HPDE6-E6E7 (cell line): ENCODE measurements around the gene SAFB.

Experiments
- DNase-seq: peaks from one replicate; pipeline ENCODE4 v3.0.0; 2011; ENCODE audit warnings: missing footprints; ENCODE audit errors: extremely low spot score

Gene SAFB

DNA sequence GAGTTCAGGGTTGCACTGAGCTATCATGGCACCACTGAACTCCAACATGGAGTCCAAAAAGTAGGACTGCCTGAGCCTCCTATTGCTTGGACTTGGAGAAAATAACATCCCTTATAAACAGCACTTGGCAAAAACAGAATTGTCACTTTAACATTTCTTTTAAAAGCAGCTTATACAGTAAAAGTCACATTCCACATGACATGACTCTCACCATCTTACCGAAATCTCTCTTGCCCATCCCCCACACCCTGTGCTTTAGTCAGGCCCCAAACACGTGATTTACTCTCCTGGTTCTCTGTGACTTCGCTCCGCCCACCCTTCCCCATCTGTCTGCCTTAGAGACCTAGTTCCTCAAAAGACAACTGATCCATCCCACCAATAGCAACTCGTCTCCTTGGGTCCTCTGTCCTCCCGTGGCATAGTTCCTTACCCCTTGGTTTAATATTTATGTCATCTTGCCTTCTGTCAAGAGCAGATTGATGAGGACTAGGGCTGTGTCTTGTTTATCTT, 4.6 kb downstream of the SAFB start:
- no peak for DNase-seq

DNA sequence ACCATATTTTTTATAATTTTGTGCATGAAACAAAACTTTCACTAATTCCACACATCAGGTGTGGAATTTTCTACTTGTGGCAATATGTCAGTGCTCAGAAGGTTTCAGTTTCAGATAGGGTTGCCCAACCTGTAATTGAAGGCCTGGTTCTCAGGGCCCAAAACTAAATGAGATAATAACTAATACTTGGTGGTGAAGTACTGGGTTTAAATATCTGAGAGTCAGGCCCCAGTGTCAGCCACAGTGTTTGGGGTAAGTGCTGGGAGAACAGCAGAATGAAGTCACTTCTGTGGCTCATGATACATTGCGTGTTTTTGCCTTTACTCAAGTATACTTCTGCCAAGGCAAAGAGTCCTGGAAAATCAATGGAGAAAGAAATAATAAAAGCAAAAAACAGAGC, 5.6 kb downstream of the SAFB start:
- DNase-seq = no peak

DNA sequence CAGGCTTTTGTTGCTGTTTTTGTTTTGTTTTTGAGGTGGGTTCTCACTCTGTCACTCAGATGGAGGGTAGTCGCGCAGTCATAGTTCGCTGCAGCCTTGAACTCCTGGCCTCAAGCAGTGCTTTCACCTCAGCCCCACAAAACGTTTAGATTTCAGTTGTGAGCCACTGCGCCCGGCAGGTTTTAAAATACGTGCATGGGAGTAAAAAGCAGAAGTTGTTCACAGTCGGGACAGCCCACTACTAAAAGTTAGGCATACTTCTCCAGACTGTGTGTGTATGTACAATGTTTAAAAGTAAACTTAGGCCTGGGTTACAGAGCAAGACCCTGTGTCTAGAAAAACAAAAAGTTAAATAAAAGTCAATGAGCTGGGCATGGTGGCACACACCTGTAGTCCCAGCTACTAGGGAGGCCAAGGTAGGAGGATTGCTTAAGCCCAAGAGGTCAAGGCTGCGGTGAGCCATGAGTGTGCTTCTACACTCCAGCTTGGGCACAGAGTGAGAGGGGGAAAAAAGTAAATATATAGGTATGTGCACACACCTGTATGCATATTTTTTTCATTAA, 6.1 kb downstream of the SAFB start:
- no peak for DNase-seq

DNA sequence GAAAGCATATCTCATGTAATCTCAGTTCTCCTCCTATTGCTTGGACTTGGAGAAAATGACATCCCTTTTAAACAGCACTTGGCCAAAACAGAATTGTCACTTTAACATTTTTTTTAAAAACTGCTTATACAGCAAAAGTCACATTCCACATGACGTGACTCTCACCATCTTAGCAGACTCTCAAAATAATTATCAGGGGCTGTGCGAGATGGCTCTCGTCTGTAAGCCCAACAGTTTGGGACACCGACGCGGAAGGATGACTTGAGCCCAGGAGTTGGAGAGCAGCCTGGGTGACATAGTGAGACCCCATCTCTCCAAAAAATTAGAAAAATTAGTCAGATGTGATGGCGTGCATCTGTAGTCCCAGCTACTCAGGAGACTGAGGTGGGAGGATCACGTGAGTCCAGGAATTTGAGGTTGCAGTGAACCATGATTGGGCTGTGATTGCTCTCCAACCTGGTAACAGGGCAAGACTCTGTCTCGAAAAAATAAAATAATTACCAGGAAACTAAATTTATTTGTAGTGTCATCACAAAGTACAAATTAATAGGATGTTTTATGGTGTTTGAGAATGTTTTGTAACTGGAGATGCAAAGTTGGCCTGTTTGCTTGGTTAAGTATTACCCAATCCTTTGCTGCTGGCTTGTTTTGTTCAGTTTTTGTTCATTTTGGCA, 8.8 kb downstream of the SAFB start:
- no peak for DNase-seq

DNA sequence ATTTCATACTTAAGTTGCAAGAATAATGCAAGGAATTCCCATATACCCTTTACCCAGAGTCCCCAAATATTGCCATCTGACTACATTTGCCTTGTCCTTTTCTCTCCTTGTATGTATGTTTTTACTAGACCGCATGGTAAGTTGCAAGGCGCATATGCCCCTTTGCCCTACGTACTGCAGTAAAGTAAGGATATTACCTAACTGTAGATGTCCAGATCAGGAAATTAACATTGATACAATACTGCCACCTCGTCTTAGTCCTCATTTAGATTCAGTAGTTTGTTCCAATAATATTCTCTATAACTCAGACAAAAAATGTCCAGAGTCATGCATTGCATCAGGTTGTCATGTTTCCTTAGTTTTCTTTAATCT, 9.3 kb downstream of the SAFB start:
- no peak for DNase-seq

DNA sequence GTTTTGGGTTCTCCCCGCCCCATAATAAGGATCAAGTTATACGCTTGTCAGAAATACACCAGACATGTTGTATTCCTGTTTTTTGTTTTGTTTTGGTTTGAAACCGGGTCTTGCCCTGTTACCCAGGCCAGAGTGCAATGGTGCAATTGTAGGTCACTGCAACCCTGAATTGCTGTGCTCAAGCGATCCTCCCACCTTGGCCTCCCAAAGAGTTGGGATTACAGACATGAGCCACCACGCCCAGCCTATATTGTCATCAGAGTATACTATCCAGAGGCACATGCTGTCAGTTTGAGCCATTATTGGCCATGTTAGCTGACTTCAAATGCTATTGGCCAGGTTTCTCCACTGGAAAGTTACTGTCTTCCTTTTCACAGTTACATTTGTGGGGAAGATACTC, 9.8 kb downstream of the SAFB start:
- DNase-seq = no peak

DNA sequence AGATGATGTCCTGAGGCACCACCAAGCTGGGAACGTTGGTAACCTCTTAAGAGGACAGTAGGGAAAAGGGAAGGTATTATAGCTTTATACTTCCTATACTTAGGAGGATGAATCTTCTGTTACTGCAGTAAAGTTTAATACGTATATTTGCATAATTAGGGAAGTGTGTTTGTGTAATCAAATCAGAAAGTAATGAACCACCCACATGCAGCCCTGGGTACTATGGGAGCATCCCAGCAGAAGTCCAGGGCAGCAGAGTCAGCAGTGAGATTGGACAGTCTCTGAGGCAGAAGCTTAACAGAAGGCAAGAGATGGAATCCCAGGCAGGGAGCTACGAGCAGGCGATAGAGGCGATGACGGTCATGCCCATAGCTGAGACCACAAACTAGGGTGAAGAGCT, 12.5 kb downstream of the SAFB start:
- no peak for DNase-seq

DNA sequence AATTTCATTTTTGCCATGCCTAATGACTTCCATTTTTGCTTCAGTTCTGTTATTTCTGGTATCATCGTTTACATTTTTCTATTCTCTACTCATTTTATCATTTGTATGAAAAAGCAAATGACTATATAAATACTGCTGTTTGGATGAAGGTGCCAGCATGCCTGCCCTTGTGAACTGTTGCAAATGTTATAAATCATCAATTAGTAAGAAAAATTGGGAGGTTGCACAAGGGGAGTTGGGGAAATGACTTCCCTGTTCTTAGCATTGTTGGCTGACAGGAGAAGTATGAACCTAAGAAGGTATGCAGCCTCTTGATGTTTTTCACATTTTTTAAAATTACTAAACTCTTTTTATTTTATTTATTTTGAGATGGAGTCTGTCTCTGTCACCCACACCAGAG, 15.1 kb downstream of the SAFB start:
- no peak for DNase-seq

DNA sequence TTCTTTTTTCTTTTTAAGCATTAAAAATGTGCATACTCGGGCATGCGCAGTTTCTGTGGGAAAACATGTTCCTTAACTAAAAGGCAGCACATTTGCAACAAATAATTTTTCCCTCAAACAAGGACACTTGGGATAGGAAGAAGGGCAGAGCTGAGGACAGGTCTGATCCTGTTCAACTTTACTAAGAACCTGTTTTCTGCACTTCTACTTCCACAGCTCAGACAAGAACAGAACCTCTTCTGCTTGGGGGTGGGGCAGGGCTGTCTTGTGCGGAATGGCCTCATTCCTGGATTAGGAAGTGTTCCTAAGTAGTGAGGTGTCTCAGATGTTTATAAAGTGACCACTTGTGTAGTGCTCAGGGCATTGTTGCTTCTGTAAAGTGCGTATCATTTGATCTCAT, 18.3 kb downstream of the SAFB start:
- no peak for DNase-seq

DNA sequence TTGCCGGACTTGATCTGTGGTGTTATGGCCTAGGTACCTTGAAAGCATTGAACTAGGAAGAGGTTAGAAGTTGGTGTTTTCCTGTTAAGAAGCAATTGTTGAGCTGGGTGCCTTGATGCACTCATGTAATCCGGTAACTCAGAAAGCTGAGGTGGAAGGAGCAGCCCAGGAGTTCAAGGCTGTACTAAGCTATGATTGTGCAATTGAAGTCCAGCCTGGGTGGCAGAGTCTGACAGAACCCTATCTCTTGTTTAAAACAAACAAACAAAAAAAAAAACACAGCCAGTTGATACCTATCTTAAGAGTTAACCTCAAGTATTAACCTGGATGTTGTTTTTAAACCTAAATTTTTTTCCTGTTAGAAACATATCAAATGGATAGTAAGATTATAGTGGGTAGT, 19.3 kb downstream of the SAFB start:
- DNase-seq = no peak

DNA sequence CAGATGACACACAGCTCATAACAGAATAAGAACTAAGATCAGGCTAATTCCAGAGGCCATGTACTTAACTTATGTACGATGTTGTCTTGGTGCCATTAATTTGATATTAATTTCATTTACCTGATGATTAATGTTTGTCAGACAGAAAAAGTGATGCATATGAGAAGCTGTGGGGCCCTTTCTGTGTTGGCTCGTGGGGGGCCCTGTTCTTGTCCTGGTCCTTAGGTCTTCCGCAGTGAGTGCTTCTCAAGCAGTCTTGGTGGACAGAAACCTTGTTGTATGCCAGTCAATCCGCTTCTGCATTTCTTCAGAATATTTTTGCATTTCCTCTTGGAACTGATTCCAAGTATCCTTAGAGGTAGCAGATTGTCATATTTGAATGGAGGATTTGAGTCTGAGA, 20.2 kb downstream of the SAFB start:
- DNase-seq = no peak

DNA sequence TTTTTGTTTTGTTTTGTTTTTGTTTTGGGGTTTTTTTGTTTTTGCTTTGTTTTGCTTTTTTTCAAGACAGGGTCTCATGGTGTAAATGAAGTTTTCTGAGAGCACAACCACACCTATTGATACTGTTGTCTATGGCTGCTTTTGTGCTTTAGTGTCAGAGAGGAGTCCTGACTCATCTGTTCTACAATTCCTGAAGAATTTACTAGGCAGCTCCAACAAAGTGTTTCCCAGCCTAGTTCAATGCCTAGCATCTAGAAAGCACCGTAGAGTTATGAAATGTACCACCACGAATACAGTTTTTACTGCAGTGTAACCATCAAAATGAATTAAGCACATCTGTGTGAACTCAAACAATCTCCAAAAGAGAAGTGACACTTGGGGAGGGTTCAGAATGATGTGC, 21.2 kb downstream of the SAFB start:
- DNase-seq = no peak

DNA sequence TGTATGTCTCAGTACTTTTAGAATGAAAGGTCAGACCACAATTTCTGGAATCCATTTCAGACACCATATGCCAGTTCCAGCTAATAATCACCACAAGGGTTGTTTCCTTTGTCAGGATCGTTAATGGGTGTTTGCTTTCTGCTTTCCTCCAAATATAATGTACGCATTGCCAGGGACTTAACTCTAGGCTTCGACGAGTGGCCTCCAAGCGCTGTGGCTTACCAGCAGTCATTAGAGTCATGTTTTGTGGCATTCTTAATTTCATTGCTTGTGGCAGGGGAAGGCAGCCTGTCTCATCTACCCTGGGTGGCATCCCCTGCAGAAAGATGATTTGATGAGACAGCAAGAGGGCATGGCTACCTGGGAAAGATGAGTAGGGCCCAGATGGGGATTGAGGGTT, 22.5 kb downstream of the SAFB start:
- DNase-seq = no peak

DNA sequence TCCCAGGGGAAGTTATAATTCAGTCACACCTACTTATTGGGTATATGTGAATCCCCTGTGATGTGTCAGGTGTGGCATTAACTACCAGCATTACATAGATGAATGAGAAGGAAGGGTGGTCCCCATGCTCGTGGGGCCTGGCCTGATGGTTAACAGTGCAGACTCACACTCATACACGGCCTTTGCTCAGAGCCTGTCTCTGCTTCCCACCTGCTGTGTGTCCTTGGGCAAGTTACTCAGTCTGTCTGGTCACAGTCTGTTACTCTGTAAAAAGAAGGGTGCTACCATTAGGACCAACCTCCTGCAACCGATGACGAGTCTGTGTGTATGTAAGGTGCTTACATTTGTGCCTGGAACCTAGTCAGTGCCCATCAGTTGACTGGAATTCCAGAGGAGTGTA, 23.8 kb downstream of the SAFB start:
- DNase-seq = no peak

DNA sequence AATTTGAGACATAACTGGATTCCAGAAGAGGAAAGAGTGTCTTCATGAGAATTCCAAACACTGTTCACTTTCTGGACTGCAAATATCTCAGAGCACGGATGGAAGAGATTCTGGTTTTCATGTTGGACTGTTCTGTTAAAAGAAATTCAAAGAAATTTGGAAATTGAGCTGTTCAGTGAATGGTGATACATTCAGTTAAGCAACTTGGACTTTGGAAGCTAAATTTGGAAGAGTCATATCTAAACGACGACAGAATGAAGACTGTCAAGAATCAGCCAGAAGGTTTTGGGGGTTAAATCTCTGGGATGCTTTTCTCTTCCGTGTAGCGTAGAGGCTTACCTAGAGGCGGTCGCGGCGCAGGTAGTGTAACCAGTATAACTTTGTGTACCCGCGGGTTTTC, 25.6 kb downstream of the SAFB start:
- no peak for DNase-seq

DNA sequence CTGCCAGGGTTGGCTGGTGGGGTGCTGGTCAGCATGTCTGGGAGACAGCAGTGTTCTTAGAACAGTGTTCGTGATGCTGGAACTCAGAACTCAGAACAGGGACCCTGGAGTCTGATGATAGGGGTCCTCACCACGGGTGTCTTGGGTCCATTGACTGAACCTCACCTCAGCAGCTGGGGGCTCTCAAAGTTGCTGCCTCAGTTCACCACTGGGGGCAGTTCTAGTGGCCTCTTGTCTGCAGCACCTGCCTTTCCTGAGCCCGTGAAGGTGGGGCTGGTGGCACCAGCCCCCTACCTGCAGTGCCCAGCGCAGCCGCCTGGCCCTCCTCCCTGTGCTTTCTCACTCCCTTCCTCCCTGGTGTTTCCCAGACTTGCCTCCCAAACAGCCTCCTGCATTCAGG, 28.5 kb downstream of the SAFB start:
- DNase-seq = no peak

DNA sequence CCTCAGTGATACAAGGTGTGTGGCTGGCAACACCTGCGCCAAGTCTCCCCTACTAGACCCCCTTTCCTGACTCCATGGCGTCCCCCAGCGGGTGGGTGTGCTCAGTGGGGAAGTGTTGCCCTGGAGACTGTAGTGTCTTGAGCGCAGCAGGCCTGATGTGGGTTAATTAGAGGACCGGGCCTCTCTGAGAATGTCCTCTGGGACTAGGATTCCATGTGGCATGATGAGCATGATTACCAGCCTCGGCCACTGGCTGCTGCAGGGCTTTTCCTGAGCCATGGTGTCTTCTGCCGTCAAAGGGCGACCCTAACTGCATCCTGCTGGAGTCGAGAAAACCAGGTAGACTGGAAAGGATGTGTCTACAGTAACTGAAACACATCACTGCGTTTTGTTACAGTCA, 29.4 kb downstream of the SAFB start:
- DNase-seq = no peak

DNA sequence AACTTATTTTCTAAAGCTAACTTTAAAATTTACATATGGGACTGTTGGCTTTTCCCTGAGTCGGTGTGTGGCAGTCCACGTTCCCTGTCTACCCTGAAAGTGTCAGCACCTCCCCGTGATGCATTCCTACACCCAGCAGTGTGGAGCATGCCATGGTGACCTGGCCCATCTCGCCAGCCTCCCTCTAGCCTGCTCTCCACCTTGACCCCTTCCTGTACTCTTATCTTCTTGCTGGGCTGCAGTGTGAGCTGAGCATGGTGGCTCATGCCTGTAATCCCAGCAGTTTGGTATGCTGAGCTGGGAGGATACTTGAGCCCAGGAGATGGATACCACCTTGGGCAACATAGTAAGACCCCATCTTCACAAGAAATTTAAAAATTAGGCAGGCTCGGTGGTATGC, 32.0 kb downstream of the SAFB start:
- no peak for DNase-seq

DNA sequence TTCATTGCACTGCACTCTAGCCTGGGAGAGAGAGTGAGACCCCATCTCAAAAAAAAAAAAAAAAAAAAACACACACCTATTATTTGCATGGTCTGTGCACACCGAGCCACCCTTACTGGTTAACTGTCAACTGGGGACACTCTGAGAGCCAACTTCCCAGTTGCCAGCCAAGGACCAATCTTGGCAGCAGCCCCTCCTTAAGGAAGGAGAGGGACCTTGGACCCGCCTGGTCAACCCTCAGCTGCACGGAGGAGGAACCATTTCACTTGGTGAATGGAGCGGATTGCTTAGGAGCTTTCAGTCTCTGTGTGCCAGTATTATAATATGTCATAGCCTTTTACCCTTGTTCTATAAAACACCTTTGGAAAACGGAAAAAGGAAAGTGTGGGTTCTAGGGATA, 32.5 kb downstream of the SAFB start:
- DNase-seq = no peak

DNA sequence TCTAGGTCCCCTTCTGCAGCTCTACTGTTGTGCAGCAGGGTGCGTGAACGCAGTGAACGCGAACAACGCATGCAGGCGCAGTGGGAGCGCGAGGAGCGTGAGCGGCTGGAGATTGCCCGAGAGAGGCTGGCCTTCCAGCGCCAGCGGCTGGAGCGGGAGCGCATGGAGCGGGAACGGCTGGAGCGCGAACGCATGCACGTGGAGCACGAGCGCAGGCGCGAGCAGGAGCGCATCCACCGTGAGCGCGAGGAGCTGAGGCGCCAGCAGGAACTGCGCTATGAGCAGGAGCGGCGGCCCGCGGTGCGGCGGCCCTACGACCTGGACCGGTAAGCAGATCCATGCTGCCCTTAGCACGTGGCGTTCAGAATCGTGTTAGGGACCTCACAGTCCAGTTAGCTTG, 38.6 kb downstream of the SAFB start:
- no peak for DNase-seq

DNA sequence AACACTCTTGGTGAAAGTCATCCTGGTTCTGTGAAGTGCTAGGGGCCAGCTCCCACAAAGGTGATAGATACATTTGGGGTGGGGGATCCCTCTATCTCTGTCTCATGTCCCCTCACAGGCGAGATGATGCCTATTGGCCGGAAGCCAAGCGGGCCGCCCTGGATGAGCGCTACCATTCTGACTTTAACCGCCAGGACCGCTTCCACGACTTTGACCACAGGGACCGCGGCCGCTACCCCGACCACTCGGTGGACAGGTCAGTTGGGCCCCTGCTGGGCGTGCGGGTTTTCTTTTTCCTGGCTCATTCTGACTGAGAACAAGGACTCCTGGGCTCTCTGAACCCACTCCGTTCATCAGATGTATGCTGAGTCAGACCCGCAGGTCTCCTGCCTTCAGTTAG, 41.0 kb downstream of the SAFB start:
- DNase-seq = no peak

DNA sequence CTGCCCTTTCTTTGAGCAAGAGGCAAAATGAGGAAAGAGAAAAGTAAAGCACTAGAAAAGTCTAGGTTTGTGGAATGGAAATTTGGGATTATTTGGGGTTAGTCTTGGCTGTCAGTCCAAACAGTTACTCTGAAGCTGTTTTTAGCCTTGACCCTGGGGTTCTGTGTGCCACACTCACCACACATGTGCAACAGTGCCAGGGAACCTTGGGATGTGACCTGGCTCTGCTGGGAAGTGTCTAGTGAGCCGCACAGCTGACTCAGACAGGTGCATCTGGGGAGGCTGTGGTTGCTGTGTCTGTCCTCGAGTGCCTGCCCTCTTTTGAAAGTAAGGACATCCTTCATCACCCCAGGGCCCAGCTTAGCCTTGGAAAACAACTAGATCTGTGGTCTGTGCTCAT, 41.6 kb downstream of the SAFB start:
- DNase-seq = no peak

DNA sequence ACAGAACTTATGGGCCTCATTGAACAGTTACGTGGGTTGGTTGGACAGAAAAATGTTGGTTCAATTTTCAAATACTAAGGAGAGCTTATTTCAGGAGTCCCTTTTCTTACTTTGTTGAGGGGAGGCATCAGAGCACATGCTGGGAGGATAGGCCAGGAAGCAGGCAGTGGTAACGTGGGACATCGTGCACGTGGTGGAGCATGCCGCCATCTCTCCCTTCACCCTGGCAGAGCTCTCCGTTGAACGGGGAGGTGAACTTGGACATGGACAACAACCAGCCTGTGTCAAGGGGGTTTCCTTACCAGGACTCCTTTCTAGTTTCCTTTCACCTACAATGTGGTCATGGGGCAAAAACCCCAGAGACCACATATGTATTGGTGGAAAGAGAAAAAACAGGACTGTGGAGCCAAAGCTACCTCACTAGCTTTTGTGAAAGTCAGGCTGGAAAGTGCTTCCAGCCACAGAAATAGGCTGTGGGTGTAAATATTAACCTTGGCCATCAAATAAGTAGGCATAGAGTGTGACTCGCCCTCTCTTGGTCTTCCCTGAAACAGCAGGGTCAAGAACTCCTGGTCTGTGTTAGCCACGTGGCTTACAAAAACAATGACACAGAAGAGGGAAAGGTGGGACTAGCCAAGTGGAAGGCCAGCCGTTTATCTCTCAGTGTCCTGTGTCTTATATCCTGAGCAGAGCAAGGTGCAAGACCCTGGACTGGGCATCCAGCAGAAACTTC, 43.1 kb downstream of the SAFB start:
- no peak for DNase-seq
